Frontal cortex (tissue), 4 donors: ENCODE measurements around the gene PRR27. TPM values are rescaled to one million over a fixed set of nuclear protein-coding genes. Genes with fewer than 3 reads are reported as not detected.
A peak's percentile ranks its signal among the peaks of the same experiment; 100 is the strongest.

Source experiments
- DNase-seq, 2 donors: peaks; one replicate each; pipeline ENCODE4 v3.0.0; 2012; ENCODE audit warnings: low spot score in 2 of 2
- FAIRE-seq: peaks from 2 replicates; lab custom pipeline; 2012; peaks lifted over from hg19 to GRCh38; lab: Jason Lieb, UNC
- total RNA-seq: library from RNA; depleted of rRNA; stranded (reverse); fragments of >200 nt; gene quantifications from one replicate; pipeline ENCODE4 v1.2.3, GENCODE V29; 2014
- donor health status: control.
- donor health status: control.
- donor health status: control.

PRR27 gene
- not detected for total RNA-seq

DNA sequence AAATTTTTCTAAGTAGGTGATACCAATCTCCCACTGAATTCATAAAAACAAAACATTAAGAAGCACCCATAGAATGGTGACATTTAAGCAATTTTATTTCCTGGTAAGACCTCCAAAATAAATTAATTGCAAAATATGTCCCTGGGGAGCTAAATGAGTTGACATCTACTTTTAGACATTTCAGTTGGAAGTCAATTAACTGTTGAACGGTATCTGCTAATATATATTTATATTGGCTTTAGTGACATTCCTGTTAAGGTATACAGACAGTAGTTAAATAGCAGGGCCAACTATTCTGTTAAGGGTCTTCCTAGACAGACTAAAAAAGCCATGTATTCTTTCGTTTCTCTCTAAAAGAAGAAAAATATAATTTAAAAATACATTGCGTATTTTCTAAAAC is at the start of gene PRR27:
PRR27 (plus strand) TSS at position 301 of the 400 bp plus-strand sequence. CDS start 139 bp downstream, outside the sequence.
- no peak for DNase-seq
- no peak for FAIRE-seq

DNA sequence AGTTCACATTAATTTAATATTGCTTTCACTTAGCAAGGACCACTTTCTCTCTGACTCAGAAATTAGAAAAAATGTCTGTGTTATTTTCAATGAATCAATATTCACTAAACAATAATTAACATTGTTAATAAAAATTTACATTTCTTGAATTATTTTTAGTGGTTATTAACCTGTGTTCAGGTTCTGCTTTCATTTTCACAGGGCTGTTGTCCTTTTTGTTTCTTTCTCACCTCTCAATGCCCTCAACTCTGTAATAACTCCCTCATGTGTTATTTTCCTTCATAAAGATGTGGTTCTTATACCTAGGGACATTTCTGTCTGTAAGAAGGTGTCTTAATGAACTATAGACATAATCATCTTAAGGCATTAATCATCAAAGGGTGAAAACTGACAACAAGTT is 43.1 kb upstream of the PRR27 start:
- no peak for DNase-seq
- FAIRE-seq: peak; percentile 33

DNA sequence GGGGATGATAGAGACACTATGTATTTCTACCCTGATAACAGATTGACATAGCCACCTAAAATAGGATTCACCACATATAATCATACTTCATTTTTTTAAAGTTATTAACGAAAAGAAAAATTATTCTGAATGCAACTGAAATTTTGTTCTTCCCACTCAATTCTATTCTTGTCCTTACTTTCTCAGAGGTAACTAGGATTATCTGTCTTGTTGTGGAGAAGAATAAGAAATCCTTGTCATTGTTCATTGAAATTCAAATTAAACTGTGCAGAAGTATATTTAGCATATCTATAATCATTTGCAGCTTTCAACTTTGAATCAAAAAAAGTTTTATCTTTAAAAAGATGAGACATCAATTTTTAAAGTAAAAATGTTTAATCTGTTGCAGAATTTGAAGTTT is 40.4 kb upstream of the PRR27 start:
- no peak for FAIRE-seq
- no peak for DNase-seq

DNA sequence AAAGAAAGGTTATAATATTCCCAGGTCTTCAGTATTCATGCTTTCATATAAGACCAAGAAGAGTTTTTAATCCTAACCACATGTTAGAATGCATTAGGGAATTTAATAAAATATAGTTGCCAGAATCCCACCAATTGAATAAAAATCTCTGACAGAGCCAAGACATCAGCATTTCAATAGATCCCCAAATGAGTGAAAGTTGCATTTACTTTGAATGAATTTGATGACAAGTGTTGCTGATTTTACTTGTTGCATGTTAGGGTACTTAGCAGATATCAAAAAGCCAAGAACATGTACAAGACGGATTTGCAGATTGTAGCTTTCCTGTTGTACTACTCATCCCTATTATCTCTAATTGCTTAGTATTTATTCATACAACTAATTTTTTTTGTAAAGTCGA is 39.9 kb upstream of the PRR27 start:
- no peak for FAIRE-seq
- DNase-seq: no peak

DNA sequence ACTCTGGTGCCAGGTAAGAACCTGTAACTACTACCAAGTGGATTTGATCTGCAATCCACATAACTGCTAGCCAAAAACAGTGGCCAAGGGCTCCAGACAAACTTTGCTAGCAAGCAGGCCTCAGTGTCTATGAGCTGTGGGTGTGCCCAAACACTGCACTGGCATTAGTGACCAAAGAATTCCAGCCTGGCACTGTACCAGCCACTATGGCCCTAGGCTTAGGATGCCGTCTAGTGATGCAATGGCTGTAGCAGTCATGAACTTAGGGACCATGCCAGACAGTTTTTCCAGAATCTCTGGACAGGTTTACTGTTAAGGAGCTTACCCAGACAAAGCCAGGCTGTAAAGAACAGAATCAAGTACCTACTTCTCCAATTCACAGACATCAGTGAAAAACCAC is 33.7 kb upstream of the PRR27 start:
- DNase-seq (no peak), FAIRE-seq (no peak)

DNA sequence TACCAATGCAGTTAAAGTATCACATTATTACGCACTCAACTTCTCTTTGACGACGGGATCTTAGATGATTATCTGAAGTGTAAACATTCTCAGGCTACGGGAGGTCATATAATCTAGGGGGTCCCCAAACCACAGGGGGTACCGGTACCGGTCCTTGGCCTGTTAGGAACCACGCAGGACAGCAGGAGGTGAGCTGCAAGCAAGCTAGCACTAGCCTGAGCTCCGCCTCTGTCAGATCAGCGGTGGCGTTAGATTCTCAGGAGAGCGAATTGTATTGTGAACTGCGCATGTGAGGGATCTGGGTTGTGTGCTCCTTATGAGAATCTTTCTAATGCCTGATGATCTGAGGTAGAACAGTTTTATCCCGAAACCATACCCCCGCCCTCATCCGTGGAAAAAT is 20.6 kb upstream of the PRR27 start:
- FAIRE-seq: no peak

DNA sequence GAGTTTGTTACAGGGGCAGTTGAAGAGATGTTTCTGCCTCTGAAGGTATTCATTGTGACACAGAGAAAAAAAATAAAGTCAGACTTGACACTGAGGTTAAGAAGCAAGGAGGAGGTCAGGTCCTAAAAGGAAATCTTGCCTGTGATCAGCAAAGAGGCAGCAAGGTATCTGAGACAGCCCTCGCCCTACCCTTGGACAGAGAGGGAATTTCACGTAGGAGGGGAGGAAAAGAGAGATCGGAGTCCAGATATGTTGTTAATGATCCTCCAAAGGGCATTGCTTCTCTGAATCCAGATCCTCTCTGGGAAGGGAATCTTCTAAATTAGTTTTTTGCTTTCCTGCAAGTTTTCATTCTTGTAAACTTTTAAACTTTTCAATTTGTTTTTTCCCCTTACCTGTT is 15.3 kb upstream of the PRR27 start:
- no peak for FAIRE-seq
- DNase-seq: no peak

More for the DNA sequence above, 20.6 kb upstream of the PRR27 start:
- DNase-seq: no peak

DNA sequence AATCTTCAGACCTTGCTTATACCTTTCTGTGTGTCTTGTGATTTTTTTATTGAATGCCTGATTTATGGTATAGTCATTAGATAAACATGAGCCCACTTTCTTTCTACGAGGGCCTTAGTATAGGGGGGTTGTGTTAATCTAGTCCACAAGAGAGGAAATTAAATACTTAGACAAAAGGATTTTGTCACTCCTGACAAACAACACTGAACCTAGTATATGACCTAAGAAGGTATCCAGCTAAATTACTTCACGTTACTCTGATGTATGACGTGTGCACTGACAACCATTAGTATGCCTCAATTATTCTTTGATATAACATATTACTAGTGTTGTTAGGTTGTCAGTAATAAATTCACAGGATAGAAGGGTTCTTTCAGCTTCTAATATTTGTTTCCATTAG is 2.8 kb upstream of the PRR27 start:
- DNase-seq (no peak), FAIRE-seq (no peak)

DNA sequence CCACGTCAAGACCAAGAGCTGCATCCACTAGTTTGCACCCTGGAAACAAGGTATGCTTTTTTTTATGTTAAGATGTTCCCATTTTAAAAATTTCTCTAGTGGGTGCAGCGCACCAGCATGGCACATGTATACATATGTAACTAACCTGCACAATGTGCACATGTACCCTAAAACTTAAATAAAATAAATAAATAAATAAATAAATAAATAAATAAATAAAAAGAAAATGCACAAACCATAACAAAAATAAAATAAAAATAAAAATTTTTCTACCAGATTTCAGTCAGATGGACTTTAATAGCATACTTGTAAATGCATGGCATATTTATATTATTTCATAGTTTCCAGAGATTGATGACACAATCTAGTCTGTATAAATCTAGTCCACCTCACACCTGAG is 1.9 kb upstream of the PRR27 start:
- no peak for FAIRE-seq
- no peak for DNase-seq

DNA sequence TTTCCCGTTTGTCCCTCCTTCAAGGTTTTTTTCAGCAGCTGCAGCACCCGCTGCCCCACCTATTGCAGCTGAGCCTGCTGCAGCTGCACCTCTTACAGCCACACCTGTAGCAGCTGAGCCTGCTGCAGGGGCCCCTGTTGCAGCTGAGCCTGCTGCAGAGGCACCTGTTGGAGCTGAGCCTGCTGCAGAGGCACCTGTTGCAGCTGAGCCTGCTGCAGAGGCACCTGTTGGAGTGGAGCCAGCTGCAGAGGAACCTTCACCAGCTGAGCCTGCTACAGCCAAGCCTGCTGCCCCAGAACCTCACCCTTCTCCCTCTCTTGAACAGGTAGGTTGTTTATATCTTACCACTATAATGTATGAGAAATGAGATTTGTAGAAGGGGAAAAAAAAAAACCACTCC is 4.5 kb downstream of the PRR27 start:
- FAIRE-seq (no peak), DNase-seq (no peak)

DNA sequence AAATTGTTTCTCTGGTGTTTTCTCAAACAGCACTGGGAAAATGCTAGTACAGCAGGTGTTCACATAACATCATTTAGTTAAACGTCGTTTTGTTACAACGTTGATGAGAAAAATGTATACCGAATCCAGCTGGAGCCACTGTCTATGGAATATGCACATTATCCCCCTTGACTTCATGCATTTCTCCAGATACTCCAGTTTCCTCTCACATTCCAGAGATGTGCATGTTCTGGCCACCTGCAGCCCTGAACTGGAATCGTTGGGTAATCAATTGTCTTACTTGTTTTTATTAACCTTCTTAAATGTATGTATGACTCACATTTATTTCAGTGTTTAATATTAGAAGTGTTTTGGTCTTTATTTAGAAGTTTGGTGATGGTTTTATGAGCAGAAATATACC is 23.1 kb downstream of the PRR27 start:
- no peak for FAIRE-seq

DNA sequence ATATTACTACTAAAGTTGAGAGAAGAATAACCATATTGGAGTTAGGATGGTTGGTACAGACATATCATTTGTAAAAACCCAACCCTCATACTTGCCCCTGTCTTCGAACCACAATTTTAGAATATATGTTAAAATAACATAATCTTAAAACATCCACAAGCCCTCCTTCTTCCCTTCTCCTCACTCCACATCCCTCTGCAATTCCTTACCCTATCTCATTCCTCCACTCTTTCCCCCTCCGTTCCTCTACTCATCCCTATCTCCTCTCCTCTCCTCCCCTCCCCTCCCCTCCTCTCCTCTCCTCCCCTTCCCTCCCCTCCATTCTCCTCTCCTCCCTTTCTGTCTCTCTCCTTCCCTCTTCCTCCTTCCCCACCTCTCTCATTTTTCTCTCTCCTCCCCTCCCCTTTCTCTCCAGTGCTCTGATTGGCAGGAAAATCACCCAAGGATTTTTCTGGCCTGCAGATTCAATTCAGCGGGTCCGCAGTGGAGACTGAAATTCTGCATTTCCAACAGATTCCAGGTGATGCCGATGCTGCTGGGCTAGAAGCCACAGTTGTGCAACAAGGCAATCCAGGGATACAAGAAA is 24.1 kb downstream of the PRR27 start:
- FAIRE-seq (no peak), DNase-seq (no peak)

More for the DNA sequence above, 23.1 kb downstream of the PRR27 start:
- no peak for DNase-seq

DNA sequence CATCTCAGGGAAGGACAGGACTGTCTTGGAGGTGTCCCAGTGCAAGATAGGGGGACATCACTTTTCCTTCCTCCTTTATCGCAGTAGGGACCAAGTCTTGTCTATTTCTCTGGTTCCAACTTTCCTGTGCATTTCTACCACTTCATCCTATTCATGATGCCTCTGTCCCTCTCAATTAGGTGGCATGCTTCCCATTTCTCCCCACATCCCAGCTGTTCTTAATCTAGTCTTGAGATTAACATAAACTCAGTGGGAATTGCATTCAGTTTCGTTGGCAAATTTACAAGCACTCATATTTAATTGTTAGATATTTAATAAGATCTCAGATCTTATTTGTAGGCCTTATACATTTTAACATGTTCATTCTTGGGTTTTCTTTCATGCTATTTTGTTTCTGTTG is 25.8 kb downstream of the PRR27 start:
- FAIRE-seq (no peak), DNase-seq (no peak)

DNA sequence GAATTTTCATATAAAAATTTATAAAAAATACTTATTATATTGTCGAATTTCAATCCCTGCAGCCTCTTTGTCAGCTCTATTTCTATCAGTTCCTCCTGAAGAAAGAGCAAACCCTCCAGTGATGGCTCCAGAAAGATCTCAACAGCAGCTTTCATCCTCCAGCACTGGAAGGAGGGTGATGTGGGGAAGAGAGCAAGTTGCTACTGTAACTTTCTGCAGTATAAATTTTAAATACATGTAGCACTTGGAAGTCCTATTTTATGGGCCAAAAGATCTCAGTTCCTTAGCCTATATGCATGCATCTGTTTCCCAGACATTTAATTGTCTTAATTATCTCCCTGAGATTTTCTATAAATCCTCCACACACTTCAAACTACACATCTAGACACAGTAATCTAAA is 27.8 kb downstream of the PRR27 start:
- FAIRE-seq: no peak
- DNase-seq: no peak

DNA sequence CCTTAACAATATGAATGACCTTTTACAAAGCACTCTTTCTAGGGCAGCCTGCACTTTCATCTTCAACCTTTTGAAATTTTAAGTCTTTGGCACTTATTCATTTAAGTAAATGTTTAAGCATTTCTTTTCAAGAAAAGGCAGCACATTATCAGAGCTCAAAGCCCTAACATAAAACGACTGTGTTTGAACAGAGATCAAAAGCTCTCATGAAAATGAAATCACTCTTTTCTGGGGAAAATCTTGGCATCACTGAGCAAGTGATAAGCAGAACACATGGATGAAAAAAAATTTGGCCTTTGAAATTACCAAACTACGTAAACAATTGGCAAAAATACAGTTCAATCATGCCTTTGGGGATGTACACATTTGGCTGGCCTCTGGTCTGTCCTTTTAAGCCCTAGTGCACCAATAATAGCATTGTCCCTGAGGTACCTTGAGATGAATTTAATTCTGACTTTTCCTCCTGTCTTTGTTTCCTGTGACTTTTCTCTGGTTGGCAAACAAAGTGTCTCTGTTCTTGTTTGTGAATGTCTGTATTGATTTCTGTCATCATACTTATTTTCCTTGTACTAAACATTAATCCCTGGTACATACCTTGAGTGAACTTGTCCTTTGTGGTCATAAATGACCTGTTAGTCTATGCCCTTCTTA is 28.6 kb downstream of the PRR27 start:
- FAIRE-seq (no peak), DNase-seq (no peak)

DNA sequence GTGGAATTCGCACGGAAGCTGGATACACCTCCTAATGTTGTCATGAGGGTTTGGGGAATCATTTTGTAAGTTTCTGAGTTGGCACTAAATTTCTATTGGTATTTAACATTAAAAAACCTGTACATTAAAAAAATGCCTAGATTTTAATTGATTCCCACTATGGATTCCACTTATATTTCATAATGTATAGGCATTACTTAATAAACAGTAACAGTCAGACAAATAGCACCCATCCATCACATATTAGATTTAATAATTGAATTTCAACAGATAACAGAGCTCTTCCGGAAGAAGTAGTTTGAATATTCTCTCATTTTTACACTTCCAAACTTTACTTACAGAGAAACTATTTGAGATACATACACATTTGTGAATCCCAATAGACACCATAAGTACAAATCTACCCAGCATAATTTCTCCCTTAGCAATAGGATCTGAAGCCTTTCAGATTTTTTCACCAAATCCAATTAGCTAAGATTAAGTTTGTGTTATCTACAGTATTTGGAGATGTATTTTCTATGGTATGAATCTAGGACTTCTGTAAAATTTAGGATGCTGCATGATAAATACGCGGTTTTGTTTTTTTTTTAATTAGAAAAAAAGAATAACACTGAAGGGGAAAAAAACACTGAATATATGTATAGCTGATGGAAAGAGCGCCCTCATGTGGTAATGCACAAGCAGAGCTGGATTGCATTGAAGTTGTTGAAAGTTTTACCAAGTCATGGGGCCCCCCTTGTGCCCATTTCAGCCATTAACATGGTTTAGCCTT is 29.3 kb downstream of the PRR27 start:
- DNase-seq (no peak), FAIRE-seq (no peak)

DNA sequence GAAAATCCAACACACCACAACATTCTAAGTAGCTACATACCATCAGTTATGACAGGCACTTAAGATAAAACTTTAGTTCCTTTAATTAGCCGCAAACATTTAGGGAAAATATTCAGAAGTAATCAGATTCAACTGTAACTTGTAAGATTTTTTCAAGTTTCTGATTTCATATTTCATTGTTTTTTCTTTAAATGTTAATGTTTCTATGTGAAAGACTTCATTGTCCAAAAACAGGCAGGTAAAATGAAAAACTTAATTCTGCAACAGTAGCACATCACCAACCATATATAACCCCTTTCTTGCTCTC is 29.9 kb downstream of the PRR27 start:
- no peak for DNase-seq
- FAIRE-seq: no peak

DNA sequence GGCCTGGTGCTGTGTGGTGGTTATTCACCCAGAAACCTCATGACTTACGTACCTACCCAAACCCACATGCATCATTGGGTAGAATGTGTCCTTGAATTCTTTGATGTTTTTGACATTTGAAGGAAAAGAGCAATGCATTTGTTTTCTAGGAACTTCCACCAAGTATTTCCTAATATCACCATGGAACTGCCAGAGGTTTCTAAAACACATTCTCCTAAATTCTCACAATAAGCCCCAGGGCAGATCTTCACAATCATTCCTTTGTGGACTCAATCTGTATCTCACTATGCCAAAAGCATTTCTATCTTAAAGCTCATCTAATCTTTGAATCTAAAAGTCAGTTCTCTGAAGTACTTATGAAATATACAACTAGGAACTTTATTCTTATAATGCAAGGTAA is 33.2 kb downstream of the PRR27 start:
- FAIRE-seq: no peak
- no peak for DNase-seq

DNA sequence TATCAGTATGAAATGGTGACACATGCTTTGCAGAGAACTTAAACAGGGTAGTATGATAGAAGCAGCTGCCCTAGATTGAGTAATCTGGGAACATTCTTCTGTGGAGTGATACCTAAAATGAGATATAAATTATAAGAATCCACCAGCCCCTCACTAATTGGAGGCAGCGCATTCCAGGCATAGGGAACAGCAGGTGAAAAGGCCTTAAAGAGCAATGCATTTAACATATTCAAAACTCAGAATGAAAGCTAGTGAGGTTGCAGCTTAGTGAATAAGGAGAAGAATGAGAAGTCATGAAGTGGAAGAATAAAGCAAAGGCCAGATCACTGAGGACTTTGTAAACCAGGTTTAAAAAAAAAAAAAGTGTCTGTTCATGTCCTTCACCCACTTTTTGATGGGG is 36.5 kb downstream of the PRR27 start:
- DNase-seq (no peak), FAIRE-seq (no peak)

DNA sequence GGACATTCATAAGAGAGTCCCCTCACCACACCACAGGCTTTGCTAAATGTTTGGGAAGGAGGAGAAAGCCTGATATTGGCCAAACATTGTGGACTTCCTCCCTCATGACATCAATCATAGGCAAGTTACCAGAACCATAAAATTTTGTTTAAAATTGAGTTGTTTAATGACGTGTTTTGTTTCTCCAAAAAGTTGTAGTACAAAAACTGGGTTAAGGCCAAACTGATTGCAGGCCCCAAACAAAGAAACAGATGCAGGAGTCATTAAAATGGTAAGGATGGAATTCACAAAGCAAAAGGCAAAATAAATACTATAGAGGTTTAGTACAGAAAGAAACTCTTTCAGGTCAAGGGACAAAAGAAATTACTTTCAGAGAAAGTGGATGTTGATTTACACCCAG is 37.6 kb downstream of the PRR27 start:
- DNase-seq (no peak), FAIRE-seq (no peak)

DNA sequence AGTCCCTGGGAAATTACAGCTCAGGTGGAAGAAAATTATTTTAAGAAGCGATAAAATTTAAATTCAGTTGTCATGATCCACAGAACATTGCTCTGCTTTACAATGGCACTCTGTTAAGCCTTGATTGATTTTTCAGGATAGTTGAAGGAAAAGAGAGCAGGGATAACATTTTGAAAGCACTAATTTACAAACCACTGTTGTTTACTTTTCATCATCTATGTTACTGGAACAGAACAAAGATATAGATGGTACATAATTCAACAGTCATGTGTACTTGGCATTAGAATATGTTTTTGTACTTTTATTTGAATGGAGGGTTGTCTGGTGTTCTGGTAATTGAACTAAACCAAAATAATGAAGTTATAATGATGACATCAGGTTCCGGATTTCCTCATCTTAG is 38.9 kb downstream of the PRR27 start:
- DNase-seq (no peak), FAIRE-seq (no peak)

DNA sequence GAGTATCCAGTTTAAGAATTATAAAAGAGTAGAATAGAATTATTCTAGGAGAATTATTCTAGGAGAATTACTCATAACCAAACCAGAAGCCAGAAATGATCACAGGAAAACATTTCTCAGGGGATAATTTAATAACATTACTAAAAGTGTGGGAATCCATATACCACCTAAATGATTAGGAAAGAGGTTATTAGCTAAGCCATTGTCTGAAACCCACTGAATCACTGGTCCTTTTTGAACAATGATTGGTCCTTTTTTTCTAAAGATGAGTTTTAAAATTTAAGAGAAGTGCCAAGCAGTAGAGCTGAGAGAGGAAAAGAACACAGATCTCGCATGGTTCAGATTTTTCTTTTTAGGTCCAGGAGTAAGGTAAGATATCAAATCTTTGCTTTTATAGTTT is 41.4 kb downstream of the PRR27 start, which contains the start of gene ODAM:
ODAM (plus strand) TSS at position 301 of the 400 bp plus-strand sequence. CDS start 819 bp downstream, outside the sequence.
- DNase-seq (no peak), FAIRE-seq (no peak)
